GM19025 (cell line): ENCODE measurements around the gene ESRRB.

Experiments used
- ATAC-seq: cut with Tn5 transposase; IDR thresholded peaks from one replicate; pipeline ENCODE4 v1.9.1; 2021; ENCODE audit warnings: mild to moderate bottlenecking, low read depth, moderate library complexity; ENCODE audit not compliant: unreplicated experiment

ESRRB gene

DNA sequence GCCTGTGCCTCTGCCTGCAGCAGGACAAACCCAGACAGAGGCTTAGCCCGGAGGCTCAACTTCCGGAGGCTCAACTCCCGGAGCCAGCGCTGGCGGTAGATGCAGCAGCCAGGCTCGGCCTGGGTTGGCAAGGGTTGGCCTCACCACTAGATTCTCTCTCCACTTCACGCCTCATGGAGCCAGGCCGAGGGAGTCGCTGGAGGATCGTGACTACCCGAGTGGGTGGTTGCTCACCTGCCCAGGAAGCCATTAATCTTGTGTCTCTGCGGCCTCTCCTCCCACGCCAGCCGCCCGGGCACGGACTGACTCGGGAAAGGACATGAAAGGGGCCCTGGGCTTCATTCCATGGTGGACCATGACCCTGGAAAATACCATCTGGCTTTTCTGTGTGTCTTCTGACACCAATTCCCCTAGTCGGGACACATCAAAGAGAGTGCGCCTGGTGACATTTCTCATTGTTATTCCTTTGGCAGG is 20.8 kb downstream of the ESRRB start:
- ATAC-seq, result no peak

DNA sequence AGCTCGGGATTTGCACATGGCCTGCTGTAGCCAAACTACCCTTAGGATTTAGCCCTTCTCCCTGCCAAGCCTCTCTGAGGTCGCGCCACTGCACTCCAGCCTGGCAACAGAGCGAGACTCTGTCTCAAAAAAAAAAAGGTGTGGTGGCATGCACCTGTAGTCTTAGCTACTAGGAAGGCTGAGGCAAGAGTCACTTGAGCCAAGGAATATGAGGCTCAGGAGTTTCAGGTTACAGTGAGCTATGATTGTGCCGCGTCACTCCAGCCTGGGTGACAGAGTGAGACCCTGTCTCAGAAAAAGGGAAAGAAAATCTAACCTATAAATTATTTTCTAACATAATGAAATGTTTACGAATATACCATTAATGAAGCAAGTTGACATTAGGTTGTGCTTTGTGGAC is 29.7 kb downstream of the ESRRB start:
- no peak for ATAC-seq

DNA sequence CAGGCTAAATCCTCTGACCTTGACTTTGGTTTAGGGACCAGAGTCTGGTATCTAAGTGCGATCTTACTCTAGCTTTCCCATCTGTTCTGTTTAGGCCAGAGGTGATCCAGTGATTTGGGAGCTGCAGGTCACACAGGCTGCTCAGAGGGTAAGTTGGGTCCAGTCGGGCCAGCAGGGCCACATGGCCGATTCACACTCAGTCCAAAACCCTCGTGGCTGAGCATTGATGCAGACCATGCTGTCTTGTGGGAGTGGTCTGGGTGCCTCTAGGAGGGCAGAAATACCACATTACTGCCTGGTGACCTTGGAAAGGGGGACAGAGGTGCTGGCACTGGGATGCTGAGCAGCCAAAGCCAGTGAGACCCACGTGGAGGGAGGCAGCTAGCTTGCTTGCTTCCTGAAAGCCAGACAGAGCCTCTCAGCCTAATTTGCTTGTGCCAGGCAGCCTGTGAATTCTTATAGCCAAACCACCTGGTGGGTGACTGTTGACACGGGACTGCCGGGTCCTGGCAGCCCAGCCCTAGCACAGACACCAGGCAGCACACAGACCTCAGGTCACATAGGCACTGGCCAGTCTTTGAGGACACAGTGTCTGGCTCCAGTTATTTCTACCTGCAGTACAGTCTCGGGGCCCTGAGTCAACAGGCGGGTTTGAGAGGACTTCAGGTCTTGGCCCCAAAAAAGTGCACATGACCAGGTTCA is 31.7 kb downstream of the ESRRB start:
- ATAC-seq, result no peak

- ATAC-seq, result no peak
Observed at GRCh38 chr14:76408877-76409276, 32.9 kb downstream of the ESRRB start.

- no peak for ATAC-seq
Observed at GRCh38 chr14:76412501-76412900, 36.6 kb downstream of the ESRRB start.

DNA sequence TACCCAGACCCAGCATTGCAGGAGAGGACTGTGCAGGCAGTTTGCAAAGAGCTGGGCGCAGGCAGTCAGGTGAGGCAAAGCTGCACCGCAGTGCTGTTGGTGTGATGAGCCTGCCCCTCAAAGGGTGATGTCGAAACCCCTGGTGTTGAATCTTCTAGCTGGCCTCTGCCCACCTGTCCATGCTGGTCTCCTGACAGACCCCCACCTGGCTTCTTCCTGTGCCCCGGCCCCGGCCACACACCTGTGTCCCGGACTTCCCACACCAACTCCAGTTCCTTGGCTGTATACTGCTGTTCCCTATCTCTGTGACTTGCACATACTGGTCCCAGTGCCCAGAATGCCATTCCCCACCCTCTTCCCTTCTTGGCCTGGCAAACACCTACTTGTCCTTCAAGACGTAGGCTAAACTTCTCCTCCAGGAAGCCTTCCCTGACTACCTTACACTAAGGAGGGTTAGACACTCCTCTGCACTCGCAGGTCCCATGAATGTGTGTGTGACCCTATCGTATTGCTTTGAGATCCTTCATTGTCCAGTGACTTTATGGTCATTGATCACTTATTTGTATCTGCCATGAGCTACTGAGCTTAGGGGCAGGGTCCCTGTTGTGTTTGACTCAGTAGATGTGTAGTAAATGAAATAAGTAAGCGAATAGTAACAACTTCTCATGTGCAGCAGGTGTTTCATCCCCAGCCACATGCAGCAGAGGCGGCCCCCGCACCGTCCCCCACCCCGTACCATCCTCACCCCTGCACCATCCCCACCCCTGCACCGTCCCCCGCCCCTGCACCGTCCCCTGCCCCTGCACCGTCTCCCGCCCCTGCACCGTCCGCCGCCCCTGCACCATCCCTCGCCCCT is 37.4 kb downstream of the ESRRB start:
- ATAC-seq, result no peak

- ATAC-seq, result no peak
Observed at GRCh38 chr14:76413962-76414600, 38.1 kb downstream of the ESRRB start.

- ATAC-seq, result no peak
Observed at GRCh38 chr14:76419399-76419798, 43.5 kb downstream of the ESRRB start.

- ATAC-seq, result no peak
Observed at GRCh38 chr14:76420827-76421226, 44.9 kb downstream of the ESRRB start.

- ATAC-seq, result no peak
Observed at GRCh38 chr14:76421662-76422061, 45.7 kb downstream of the ESRRB start.

DNA sequence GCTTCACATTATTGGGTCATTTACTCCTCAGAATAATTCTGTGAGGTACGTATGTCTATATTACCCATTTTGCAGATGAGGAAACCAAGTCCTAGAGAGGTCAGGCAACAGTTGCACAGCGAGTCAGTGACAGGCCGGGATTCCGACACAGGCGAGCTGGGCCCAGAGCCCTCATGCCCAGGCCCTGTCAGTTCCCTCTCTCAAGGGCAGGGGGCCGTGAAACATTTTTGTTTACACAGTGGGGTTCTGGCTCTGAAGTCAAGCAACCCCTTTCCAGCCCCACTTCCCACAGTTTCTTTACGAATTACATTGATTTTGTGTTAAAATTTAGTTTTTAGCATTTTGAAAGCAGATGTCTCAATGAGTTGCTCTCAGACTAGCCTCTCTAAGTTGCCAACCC is 46.7 kb downstream of the ESRRB start:
- ATAC-seq, result no peak

DNA sequence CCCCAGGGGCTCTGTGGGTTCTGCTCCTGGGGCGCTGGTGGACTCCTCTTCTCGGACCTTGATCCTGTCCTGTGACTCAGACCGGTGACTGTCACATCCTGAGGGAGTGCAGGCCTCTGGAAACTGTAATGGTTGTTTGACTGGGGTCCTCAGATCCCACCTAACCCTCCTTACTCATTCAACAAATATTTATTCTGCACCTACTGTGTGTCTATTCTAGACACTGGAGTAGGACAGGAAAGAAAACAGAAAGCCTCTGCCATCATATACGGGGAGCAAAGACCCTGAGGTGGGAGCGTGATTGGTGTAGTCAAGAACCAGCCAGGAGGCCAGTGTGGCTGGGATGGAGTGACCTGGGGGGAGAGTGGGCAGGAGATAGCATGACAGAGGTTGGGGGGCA is 47.6 kb downstream of the ESRRB start:
- no peak for ATAC-seq

DNA sequence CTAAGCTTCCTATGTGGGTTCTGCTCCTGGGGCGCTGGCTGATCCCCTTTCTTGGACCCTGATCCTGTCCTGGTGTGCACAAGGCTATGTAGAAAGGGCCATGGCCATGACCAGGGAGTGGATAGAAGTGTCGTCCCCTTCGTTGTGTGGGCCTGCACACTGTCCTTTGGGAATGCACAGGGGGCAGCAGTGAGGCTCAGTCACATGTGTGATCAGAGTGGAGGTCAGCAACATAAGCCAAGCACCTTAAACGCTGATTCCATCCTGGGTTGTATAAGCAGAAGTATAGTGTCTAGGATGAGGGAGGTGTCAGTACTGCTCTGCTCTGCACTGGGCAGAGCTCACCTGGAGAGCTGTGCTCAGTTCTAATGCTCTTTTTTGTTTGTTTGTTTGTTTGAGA is 48.4 kb downstream of the ESRRB start:
- ATAC-seq, result no peak

DNA sequence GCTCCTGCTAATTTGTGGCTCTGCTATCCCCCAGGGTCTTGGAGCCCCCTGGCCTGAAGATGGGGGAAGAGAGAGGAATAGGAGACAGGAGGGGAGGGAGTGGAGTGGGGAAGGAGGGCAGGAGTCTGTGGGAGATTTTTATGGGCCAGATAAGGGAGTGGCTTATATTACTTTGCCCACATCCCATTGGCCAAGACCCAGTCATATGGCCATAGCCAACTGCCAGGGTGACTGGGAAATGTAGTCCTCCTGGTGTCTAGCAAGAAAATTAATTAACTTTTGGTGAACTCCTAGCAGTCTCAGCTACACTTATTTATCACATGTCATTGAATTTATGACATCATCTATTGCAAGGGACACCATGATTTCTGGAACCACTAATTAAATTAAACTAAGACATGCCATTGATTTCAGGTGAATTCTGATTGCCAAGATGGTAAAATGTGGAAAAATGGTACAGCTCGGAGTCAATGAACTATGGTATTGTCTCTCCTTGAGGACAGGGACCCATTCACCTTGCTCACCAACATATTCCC is 50.3 kb downstream of the ESRRB start:
- no peak for ATAC-seq

DNA sequence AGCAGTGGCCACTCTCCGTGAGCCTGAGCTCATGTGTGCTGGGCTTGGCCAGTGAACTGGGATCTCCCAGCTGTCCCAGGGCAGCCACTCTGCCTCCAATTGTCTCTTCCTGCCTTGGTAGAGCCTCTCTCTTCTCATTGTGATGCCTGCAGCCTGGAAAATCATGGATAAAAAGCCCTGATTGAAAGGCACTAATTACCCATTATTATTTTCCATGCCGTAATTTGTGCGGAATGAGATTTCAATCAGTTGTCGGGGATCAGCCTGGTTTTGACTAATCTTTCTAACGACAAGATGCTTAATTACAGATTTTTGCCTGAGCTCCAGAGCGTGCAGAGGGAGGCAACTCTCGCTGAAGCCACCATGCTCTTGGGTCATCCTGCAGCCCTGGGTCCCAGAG is 52.7 kb downstream of the ESRRB start:
- no peak for ATAC-seq

DNA sequence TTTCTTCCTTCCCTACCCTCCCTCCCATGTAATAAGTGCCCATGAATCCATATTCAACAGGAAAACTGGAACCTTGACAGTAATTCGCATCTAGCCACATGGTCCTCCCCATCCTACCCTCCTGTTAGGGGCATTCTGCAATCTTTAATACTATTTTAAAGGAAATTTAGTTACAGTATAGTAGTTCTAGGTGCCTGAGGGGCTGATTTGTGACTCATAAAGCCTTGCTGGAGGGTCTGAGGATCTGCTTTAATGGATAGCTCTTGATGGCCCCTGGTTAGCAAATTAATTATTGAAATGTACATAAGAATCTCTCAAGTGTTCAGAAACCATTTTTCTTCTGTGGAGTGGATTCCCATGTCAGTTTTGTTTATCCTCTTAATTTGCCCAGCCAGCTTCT is 54.1 kb downstream of the ESRRB start:
- no peak for ATAC-seq

- ATAC-seq, result no peak
Observed at GRCh38 chr14:76430475-76430980, 54.6 kb downstream of the ESRRB start.

GRCh38 chr14:76431538-76431937 is 55.6 kb downstream of the ESRRB start:
- no peak for ATAC-seq

DNA sequence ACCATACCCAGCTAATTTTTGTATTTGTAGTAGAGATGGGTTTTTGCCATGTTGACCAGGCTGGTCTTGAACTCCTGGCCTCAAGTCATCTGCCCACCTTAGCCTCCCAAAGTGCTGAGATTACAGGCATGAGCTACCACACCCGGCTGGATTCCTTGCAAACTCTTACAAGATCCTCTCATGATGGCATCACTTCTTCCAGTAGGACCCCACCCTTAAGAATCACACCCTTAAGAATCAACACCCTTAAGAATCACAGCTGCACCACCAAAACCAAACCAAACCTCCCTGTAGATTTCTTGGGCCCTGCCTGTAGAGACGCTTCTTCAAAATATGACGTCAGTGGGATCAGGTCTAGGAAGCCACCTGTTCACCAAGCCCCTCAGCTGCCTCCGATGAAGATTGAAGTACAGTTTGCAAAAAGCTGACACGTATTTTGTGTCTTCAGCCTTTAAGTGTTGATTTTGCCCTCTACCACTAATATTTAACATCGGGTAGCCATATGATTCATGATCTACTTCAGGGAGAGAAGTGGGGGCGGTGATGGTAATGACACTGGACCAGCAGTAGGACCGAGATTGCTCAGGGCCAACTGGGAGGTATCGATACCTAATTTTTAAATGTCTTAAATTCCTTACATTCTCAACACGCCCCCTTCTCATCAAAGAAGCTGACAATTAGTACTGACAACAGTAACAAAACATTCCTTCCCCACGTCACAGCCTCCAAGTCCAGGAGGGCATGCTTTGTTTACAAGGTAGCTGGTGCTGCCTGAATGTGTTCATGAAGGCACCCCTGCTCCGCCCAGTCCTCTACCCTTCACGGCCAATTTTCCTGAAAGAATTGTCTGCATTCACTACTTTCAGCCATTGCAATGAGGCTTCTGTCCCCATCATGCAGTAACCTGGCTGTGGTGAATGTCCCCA is 57.2 kb downstream of the ESRRB start:
- no peak for ATAC-seq

DNA sequence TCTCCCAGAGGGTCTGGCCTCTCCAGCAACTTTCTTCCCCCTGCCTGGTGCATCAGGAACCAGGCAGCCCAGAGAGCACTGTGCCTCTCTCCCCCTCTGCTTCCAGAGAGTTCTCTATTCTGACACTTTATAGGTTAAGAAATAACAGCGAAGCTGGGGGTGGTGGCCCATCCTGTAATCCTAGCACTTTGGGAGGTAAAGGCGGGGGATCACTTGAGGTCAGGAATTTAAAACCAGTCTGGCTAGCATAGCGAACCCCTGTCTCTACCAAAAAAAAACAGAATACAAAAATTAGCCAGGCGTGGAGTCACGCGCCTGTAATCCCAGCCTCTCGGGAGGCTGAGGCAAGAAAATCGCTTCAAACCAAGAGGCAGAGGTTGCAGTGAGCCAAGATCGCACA is 58.3 kb downstream of the ESRRB start:
- no peak for ATAC-seq
